ENCODE data around the gene NRG2.

DNA sequence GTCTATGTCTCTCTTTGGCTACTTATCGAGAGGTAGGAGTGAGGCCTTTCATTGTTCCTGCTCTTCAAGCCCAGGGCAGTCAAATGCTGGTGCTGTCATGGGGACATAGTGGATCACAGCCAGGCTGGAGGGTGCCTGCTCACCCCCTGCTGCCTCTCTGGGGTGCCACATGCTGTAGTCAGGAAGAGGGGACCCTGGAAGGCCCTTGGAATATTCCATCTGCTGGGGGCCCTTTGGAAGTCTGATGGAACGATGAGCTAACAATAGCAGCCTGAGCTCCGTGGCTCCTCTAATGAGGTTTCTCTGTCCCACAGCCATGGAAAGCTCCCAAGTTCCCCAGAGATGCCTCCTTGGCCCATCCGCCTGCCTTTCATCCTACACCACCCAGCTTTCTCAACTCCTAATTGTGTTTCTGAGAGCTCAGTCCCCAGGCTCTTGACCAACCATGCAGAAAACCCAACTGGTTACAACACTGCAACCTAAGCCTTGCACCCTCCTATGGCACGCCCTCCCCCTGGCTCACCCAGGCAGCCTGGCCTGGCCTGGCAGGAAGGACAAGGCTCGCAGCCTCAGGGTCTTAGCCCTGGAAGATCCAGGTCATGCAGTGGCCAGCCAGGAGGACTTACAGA, 91.7 kb downstream of the NRG2 start:
- TF ChIP-seq CTCF (conservative IDR thresholded peaks at IDR 0.05; ENCODE audit: low read depth, low read length) (no peak), EZH2phosphoT487 (IDR thresholded peaks at IDR 0.05; ENCODE audit: borderline replicate concordance, low read length) (no peak)

All from PC-3 (cell line).